NCI-H748 (cell line): ENCODE data around the gene DPF1.
"Not testable (repeated sequence)": the region's sequence is repeated elsewhere in the genome, so short reads cannot be mapped to it uniquely, and the experiment has no call there.

Source experiments
- DNase-seq: peaks from one replicate; lab custom pipeline; 2025; ENCODE audit not compliant: unreplicated experiment; lab: John Stamatoyannopoulos, UW

Gene DPF1

GRCh38 chr19:38250821-38251563, 27.0 kb upstream of the DPF1 start:
- DNase-seq: no peak

- no peak for DNase-seq
Measured at GRCh38 chr19:38250428-38250820, 26.4 kb upstream of the DPF1 start.

GRCh38 chr19:38248421-38248820, 24.4 kb upstream of the DPF1 start:
- no peak for DNase-seq

- DNase-seq: no peak
Measured at GRCh38 chr19:38247734-38248268, 23.8 kb upstream of the DPF1 start.

- no peak for DNase-seq
Measured at GRCh38 chr19:38247126-38247525, 23.1 kb upstream of the DPF1 start.

- no peak for DNase-seq
Measured at GRCh38 chr19:38245826-38246498, 21.9 kb upstream of the DPF1 start.

- no peak for DNase-seq
Measured at GRCh38 chr19:38243279-38243673, 19.3 kb upstream of the DPF1 start.

GRCh38 chr19:38239816-38240215, 15.8 kb upstream of the DPF1 start:
- no peak for DNase-seq

GRCh38 chr19:38234615-38235014, 10.6 kb upstream of the DPF1 start:
- no peak for DNase-seq

GRCh38 chr19:38233740-38234251, 9.8 kb upstream of the DPF1 start:
- DNase-seq: peak; percentile 81

GRCh38 chr19:38231918-38232317, 7.9 kb upstream of the DPF1 start:
- DNase-seq: no peak

GRCh38 chr19:38230506-38231133, 6.6 kb upstream of the DPF1 start:
- not testable (repeated sequence) for DNase-seq

- peak; percentile 98 for DNase-seq
Measured at GRCh38 chr19:38229585-38230073, 5.6 kb upstream of the DPF1 start.

GRCh38 chr19:38228491-38229439, 4.7 kb upstream of the DPF1 start:
- peak; percentile 73 for DNase-seq

- DNase-seq: peak; percentile 57
Measured at GRCh38 chr19:38228005-38228377, 4.0 kb upstream of the DPF1 start.

GRCh38 chr19:38227287-38228004, 3.4 kb upstream of the DPF1 start:
- DNase-seq: no peak

GRCh38 chr19:38224863-38225218, 819 bp upstream of the DPF1 start:
- not testable (repeated sequence) for DNase-seq

GRCh38 chr19:38223617-38224013, 407 bp downstream of the DPF1 start:
- no peak for DNase-seq

- DNase-seq: no peak
Measured at GRCh38 chr19:38223119-38223523, 901 bp downstream of the DPF1 start.
